Liver (tissue), 9 donors: ENCODE measurements around the gene PRKAA2. TPM values are rescaled to one million over a fixed set of nuclear protein-coding genes. Genes with fewer than 3 reads are reported as not detected.

Experiments used
- DNase-seq: peaks from one replicate; pipeline ENCODE4 v3.0.0-alpha.2; 2017; ENCODE audit warnings: low spot score
- H3K27ac ChIP-seq, 2 donors: one replicate each; pipeline ENCODE4 v1.7.0; 2013; ENCODE audit warnings: inconsistent platforms in 2 of 2, low read length in 2 of 2, control low read depth in 1 of 2, low read depth in 1 of 2, mild to moderate bottlenecking in 1 of 2
- H3K27me3 ChIP-seq, 4 donors: one replicate each; pipeline versions ENCODE4 v1.6.1 to v1.7.0; 2013; ENCODE audit warnings: low read length in 3 of 4, inconsistent platforms in 1 of 4, mild to moderate bottlenecking in 1 of 4, moderate library complexity in 1 of 4; ENCODE audit not compliant: control insufficient read depth in 4 of 4, insufficient read depth in 4 of 4
- H3K36me3 ChIP-seq, 4 donors: one replicate each; pipeline versions ENCODE4 v1.6.1 to v1.7.0; 2013; ENCODE audit warnings: low read length in 3 of 4, mild to moderate bottlenecking in 3 of 4, low read depth in 1 of 4, moderate library complexity in 1 of 4; ENCODE audit not compliant: control insufficient read depth in 4 of 4, insufficient read depth in 3 of 4
- H3K4me1 ChIP-seq, 4 donors: one replicate each; pipeline versions ENCODE4 v1.6.1 to v1.7.0; 2013; ENCODE audit warnings: low read length in 3 of 4, mild to moderate bottlenecking in 3 of 4, moderate library complexity in 1 of 4; ENCODE audit not compliant: control insufficient read depth in 4 of 4, insufficient read depth in 4 of 4
- H3K4me3 ChIP-seq, 3 donors: one replicate each; pipeline versions ENCODE4 v1.6.1 to v1.7.0; 2013; ENCODE audit warnings: low read length in 3 of 3, control low read depth in 1 of 3, low read depth in 1 of 3, mild to moderate bottlenecking in 1 of 3
- H3K9ac ChIP-seq, 2 donors: one replicate each; pipeline ENCODE4 v1.7.0; 2013; ENCODE audit warnings: low read length in 2 of 2, mild to moderate bottlenecking in 2 of 2, moderate library complexity in 2 of 2, control low read depth in 1 of 2, low read depth in 1 of 2
- H3K9me3 ChIP-seq, 4 donors: one replicate each; pipeline versions ENCODE4 v1.6.1 to v1.7.0; 2013; ENCODE audit warnings: low read length in 3 of 4; ENCODE audit not compliant: control insufficient read depth in 4 of 4
- EGR1 ChIP-seq, 2 donors: IDR thresholded peaks; 2 replicates each; pipeline ENCODE4 v1.6.1; 2016 to 2018; ENCODE audit warnings: antibody characterized with exemption in 2 of 2, low read depth in 2 of 2
- FOXA1 ChIP-seq: IDR thresholded peaks from 2 replicates; pipeline ENCODE4 v1.6.1; 2016; ENCODE audit warnings: antibody characterized with exemption
- FOXA2 ChIP-seq: IDR thresholded peaks from 2 replicates; pipeline ENCODE4 v1.6.1; 2016; ENCODE audit warnings: antibody characterized with exemption
- GABPA ChIP-seq, 2 donors: IDR thresholded peaks in 1 of 2; conservative IDR thresholded peaks in 1 of 2; 2 replicates each; pipeline ENCODE4 v1.6.1; 2016; ENCODE audit warnings: antibody characterized with exemption in 2 of 2, mild to moderate bottlenecking in 1 of 2, moderate library complexity in 1 of 2
- HNF4A ChIP-seq, 2 donors: conservative IDR thresholded peaks; 2 replicates each; pipeline ENCODE4 v1.6.1; 2016; ENCODE audit warnings: antibody characterized with exemption in 2 of 2, mild to moderate bottlenecking in 2 of 2
- HNF4G ChIP-seq: IDR thresholded peaks from 2 replicates; pipeline ENCODE4 v1.6.1; 2016; ENCODE audit warnings: antibody characterized with exemption
- JUND ChIP-seq, 2 donors: IDR thresholded peaks; 2 replicates each; pipeline ENCODE4 v1.6.1; 2016; ENCODE audit warnings: antibody characterized with exemption in 2 of 2
- MAX ChIP-seq: IDR thresholded peaks from 2 replicates; pipeline ENCODE4 v1.6.1; 2016; ENCODE audit warnings: antibody characterized with exemption
- NR2F2 ChIP-seq: IDR thresholded peaks from 2 replicates; pipeline ENCODE4 v1.6.1; 2016; ENCODE audit warnings: antibody characterized with exemption
- RAD21 ChIP-seq, 2 donors: IDR thresholded peaks; 2 replicates each; pipeline ENCODE4 v1.6.1; 2016; ENCODE audit warnings: antibody characterized with exemption in 2 of 2, mild to moderate bottlenecking in 2 of 2
- RXRA ChIP-seq, 2 donors: IDR thresholded peaks; 2 replicates each; pipeline ENCODE4 v1.6.1; 2017 to 2018; ENCODE audit warnings: antibody characterized with exemption in 2 of 2, mild to moderate bottlenecking in 1 of 2
- SP1 ChIP-seq: IDR thresholded peaks from 2 replicates; pipeline ENCODE4 v1.6.1; 2018; ENCODE audit warnings: antibody characterized with exemption, mild to moderate bottlenecking
- TAF1 ChIP-seq: conservative IDR thresholded peaks from 2 replicates; pipeline ENCODE4 v1.6.1; 2016; ENCODE audit warnings: antibody characterized with exemption, mild to moderate bottlenecking
- YY1 ChIP-seq: IDR thresholded peaks from 2 replicates; pipeline ENCODE4 v1.6.1; 2016; ENCODE audit warnings: antibody characterized with exemption, mild to moderate bottlenecking
- ZBTB33 ChIP-seq: IDR thresholded peaks from 2 replicates; pipeline ENCODE4 v1.6.1; 2016; ENCODE audit warnings: antibody characterized with exemption
- WGBS: extraction: QIAGEN DNeasy Blood & Tissue Kit; methylation state at CpG from one replicate; pipeline ENCODE4 v1.1.7; 2013; 5-methylcytosine and 5-hydroxymethylcytosine counted together
- polyA plus RNA-seq, 2 donors: library from polyadenylated mRNA; stranded (reverse) in 1 of 2; unstranded in 1 of 2; fragments of 200-250 nt in 1 of 2; fragments of >200 nt in 1 of 2; fragmentation: Nextera tagmentation in 1 of 2; extraction: Ambion mirVana in 1 of 2; gene quantifications; one replicate each; pipeline versions ENCODE4 v1.2.1 to v1.2.3, GENCODE V29; 2013 to 2015
- total RNA-seq, 2 donors: library from RNA; depleted of rRNA; stranded (reverse); fragments of >200 nt; gene quantifications; one replicate each; pipeline ENCODE4 v1.2.3, GENCODE V29; 2014
- TF ChIP-seq, protein P1 (sequence below): IDR thresholded peaks from 2 replicates; pipeline ENCODE4 v1.6.1; 2016; ENCODE audit warnings: antibody characterized with exemption, mild to moderate bottlenecking
- TF ChIP-seq, protein P2 (sequence below): fragments of 150-350 bp; IDR thresholded peaks from 2 replicates; pipeline ENCODE4 v1.5.1; 2017; ENCODE audit warnings: improper control_type of control experiment, low read depth, low read length; ENCODE audit not compliant: missing input control
- TF ChIP-seq, protein P3 (sequence below): IDR thresholded peaks from 2 replicates; pipeline ENCODE4 v1.6.1; 2016; ENCODE audit warnings: antibody characterized with exemption
- donor health status: healthy.
- donor health status: healthy.
- donor health status: healthy.
- donor health status: healthy.
- donor health status: healthy.

Gene PRKAA2
- total and polyA plus RNA-seq, 4 donors: 0.33 to 2.7 (median 1.6) TPM

DNA sequence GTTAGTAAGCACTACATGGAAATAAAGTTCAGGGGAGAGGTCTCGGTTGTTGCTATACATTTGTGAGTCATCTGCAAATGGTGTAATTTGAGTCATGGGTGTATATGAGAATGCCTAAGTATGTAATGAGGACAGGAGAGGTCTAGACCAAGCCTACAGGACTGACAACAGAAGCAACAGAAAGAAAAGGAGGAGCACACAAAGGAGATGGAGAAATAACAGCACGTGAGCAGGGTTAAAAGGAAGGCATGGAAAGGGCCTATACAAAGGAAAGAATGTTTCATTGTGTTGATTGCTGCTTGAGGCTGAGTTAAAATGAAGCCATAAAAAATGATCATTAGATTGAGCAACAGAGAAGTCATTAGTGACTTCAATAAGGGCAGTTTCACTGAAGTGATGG lies 28.0 kb upstream of the PRKAA2 start (continued):
- no peak for TF ChIP-seq GABPA (IDR thresholded peaks at IDR 0.05 in 1 of 2, conservative IDR thresholded peaks at IDR 0.05 in 1 of 2)
- TF ChIP-seq MAX: no peak

DNA sequence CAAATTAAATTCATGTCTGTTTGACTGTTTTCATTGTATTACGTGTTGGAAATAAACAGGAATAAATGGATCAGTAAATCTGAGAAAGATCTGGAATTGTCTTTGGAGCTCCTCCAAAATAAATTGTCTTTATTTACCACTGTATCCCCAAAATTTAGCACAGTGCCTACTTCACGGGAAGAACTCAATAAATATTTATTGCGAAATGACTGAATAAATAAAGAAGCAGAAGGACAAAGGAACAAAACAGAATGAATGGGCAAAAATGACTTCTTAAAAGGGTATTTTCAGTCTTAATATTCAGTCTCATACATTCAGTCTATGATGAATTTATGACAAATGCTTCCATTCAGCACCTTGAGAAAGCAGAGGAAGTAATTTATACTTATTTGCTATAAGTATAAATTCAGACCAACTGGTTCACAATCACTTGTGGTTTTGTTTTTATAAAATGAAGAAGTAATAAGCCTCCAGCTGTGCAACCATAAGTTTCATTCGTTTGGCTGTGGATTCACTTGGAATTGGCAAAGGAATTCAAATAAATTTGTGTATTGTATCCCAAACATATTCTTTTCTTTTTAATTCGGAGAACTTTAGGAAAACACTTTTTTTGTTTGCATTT lies 19.2 kb upstream of the PRKAA2 start:
- Histone ChIP-seq H3K4me3 (no peak overlapping the region), H3K36me3 (no peaks in the 10 kb centered on the region), H3K9ac (no peak overlapping the region), H3K27ac (no peak overlapping the region), H3K9me3 (no peaks in the 10 kb centered on the region), H3K4me1 (no peaks in the 10 kb centered on the region), H3K27me3 (peaks cover 0 to 2% (median 0%) of the 10 kb centered on the region in 4 donors)
- 51% methylated on average over 5 of the region's 5 CpGs for WGBS
- TF ChIP-seq YY1 (no peak), SP1 (no peak), HNF4G (no peak), RAD21 (IDR thresholded peaks at IDR 0.05) (no peak), EGR1 (IDR thresholded peaks at IDR 0.05; ENCODE audit: low read depth in 2 of 2) (no peak), TAF1 (no peak), JUND (IDR thresholded peaks at IDR 0.05) (no peak), GABPA (IDR thresholded peaks at IDR 0.05 in 1 of 2, conservative IDR thresholded peaks at IDR 0.05 in 1 of 2) (no peak), ZBTB33 (no peak), RXRA (IDR thresholded peaks at IDR 0.05) (no peak), NR2F2 (no peak), HNF4A (conservative IDR thresholded peaks at IDR 0.05) (no peak), FOXA2 (no peak), MAX (no peak), FOXA1 (no peak)
- TF ChIP-seq, protein P1, sequence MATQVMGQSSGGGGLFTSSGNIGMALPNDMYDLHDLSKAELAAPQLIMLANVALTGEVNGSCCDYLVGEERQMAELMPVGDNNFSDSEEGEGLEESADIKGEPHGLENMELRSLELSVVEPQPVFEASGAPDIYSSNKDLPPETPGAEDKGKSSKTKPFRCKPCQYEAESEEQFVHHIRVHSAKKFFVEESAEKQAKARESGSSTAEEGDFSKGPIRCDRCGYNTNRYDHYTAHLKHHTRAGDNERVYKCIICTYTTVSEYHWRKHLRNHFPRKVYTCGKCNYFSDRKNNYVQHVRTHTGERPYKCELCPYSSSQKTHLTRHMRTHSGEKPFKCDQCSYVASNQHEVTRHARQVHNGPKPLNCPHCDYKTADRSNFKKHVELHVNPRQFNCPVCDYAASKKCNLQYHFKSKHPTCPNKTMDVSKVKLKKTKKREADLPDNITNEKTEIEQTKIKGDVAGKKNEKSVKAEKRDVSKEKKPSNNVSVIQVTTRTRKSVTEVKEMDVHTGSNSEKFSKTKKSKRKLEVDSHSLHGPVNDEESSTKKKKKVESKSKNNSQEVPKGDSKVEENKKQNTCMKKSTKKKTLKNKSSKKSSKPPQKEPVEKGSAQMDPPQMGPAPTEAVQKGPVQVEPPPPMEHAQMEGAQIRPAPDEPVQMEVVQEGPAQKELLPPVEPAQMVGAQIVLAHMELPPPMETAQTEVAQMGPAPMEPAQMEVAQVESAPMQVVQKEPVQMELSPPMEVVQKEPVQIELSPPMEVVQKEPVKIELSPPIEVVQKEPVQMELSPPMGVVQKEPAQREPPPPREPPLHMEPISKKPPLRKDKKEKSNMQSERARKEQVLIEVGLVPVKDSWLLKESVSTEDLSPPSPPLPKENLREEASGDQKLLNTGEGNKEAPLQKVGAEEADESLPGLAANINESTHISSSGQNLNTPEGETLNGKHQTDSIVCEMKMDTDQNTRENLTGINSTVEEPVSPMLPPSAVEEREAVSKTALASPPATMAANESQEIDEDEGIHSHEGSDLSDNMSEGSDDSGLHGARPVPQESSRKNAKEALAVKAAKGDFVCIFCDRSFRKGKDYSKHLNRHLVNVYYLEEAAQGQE: no peak
- TF ChIP-seq, protein P2, sequence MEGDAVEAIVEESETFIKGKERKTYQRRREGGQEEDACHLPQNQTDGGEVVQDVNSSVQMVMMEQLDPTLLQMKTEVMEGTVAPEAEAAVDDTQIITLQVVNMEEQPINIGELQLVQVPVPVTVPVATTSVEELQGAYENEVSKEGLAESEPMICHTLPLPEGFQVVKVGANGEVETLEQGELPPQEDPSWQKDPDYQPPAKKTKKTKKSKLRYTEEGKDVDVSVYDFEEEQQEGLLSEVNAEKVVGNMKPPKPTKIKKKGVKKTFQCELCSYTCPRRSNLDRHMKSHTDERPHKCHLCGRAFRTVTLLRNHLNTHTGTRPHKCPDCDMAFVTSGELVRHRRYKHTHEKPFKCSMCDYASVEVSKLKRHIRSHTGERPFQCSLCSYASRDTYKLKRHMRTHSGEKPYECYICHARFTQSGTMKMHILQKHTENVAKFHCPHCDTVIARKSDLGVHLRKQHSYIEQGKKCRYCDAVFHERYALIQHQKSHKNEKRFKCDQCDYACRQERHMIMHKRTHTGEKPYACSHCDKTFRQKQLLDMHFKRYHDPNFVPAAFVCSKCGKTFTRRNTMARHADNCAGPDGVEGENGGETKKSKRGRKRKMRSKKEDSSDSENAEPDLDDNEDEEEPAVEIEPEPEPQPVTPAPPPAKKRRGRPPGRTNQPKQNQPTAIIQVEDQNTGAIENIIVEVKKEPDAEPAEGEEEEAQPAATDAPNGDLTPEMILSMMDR: no peak
- TF ChIP-seq, protein P3, sequence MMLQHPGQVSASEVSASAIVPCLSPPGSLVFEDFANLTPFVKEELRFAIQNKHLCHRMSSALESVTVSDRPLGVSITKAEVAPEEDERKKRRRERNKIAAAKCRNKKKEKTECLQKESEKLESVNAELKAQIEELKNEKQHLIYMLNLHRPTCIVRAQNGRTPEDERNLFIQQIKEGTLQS: no peak
- no peak for DNase-seq
